SH-SY5Y (cell line): ENCODE data around the gene MCU.

Experiments used
- GATA2 ChIP-seq: IDR thresholded peaks from 2 replicates; pipeline ENCODE4 v1.6.1; 2011; ENCODE audit warnings: mild to moderate bottlenecking, low read depth, low read length
- GATA3 ChIP-seq: IDR thresholded peaks from 2 replicates; pipeline ENCODE4 v1.6.1; 2011; ENCODE audit warnings: low read depth, mild to moderate bottlenecking, low read length, moderate library complexity

The MCU gene

GRCh38 chr10:72818076-72818475 lies 126.1 kb downstream of the MCU start:
- TF ChIP-seq GATA3 (no peak), GATA2 (no peak)

GRCh38 chr10:72819053-72819452 lies 127.1 kb downstream of the MCU start:
- no peak for TF ChIP-seq GATA3
- no peak for TF ChIP-seq GATA2

DNA sequence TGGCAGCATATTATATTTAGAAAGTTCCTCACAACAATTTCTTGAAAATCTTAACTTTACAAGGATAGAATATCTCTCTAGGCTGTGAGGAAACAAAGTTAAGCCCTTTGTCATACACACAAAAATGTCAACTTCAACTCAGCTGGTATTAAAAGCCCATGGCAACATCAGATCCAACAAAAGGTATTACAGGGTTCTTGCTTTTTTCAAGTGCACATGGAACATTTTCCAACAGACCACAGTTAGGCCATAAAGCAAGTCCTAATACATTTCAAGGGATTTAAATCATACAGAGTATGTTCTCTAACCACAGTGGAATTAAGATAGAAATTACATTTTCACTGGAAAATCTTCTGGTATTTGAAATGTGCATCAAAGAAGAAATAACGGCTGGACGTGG lies 129.7 kb downstream of the MCU start:
- TF ChIP-seq GATA3 (no peak), GATA2 (no peak)

GRCh38 chr10:72822342-72822986 lies 130.5 kb downstream of the MCU start:
- TF ChIP-seq GATA3 (no peak), GATA2 (no peak)

DNA sequence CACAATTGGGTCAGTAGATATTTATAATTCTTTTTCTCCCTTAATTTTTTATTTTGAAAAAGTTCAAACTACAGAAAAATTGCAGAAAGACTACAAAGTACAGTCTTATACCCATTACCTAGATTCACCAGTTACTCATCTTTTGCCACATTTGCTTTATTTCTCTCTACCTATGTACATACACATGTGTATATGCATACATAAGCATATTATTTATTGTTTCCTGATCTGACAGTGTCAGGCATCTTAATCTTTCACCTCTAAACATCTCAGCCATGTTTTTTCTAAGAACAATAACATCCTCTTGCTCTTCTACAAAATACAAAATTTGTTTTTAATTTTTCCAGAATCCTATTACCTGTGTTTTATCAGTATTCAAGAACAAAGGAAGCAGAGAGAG lies 133.2 kb downstream of the MCU start:
- TF ChIP-seq GATA3 (no peak), GATA2 (no peak)

DNA sequence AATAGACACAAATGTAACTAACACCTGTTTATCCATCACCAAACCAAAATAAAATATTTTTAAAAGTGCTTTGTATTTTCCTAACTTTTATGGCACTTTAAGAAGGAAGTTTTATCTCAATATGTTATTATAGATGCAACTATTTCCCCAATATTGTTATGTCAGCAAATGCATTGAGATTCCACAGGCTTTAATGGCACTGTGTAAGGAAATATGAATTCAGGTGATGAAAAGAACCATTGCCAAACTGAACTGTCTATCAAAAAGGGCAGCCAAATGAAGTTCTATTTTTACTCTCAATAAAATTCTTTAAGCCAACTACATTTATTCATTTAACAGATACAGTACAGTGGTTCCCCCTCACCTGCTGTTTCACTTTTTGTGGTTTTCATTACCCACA lies 134.4 kb downstream of the MCU start:
- TF ChIP-seq GATA3: no peak
- TF ChIP-seq GATA2: no peak

- TF ChIP-seq GATA2 (no peak), GATA3 (no peak)
Observed at GRCh38 chr10:72828294-72828693, 136.4 kb downstream of the MCU start.

DNA sequence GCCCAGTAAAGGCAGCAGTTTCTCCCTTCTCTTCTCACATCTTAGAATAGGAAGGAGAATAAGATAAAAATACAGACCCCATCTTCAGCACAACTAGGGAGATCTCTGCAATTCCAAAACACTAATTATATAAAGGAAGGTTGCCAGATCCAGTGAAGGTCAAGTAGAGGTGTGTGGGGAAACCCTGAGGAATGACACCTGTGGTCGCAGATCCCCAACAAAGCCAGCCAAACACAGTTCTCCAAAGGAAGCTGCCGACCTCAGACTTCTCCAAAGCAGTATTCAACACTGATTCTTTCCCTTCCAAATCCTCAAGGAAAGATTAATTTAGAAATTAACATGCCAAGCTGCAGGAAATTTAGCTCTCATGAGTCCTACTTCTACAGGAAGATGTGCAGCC lies 138.7 kb downstream of the MCU start:
- TF ChIP-seq GATA3: no peak

DNA sequence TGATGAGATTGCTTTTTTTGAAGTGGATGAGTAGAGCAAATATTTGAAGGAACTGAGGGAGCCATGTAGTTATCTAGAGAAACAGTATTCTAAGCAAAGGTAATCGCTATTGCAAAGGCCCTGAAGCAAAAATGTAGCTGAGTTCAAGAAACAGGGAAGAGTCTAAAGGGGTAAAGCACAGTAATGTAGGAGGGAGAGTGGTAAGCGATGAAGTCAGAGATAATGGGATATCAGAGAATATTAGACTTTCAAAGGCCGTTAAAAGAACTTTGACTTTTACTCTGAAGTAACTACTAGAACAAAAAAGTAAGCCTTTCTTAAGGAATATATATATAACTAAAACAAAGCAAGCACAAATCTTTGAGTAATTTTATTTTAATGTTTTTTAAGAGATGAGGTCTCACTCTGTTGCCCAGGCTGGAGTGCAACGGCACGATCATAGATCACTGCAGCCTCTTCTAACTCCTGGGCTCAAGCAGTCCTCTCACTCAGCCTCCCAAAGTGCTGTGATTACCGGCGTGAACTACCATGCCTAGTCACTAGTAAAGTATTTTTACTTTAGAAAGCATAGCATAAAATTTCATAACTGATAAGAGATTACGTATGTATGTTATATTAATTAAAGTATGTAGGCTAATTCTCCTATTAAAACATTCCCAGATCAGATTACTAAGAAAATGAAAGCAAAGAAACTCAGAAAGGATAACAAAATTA lies 139.9 kb downstream of the MCU start:
- TF ChIP-seq GATA2 (no peak), GATA3 (no peak)

DNA sequence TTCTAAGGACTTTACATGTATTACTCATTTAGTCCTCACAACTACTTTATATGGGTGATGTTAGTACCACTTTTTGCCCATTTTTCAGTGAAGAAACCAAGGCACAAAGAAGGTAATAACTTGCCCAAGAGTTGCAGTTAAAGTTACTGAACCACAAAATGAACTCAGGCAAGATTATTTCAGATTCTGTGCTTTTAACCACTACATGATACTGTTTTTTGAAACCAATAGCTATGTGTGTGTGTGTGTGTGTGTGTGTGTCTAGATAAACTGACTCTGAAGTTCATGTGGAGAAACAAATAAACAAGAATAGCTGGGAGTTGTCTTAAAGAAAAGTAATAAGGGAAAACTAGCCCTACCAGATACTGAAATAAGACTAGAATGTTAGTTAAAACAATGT lies 140.8 kb downstream of the MCU start:
- TF ChIP-seq GATA3 (no peak), GATA2 (no peak)

- TF ChIP-seq GATA2 (no peak), GATA3 (no peak)
Observed at GRCh38 chr10:72834183-72834825, 142.4 kb downstream of the MCU start.

- TF ChIP-seq GATA2: no peak
- TF ChIP-seq GATA3: no peak
Observed at GRCh38 chr10:72840319-72840718, 148.4 kb downstream of the MCU start.

DNA sequence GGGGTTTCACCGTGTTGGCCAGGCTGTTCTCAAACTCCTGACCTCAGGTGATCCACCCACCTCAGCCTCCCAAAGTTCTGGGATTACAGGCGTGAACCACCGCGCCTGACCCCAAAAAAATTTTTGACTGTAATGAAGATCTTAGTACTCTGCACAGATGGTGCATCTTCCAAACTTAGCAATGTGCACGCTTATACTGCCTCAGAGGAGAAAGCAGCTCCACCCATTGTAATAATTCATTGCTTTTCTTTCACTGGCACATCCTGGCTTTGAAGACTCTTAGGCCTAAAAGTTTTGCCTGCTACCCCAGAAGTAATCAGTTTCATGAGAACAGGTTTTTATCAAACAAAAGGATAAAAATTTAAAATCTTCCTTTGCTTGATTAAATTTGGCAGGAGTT lies 149.5 kb downstream of the MCU start:
- TF ChIP-seq GATA3 (no peak), GATA2 (no peak)

DNA sequence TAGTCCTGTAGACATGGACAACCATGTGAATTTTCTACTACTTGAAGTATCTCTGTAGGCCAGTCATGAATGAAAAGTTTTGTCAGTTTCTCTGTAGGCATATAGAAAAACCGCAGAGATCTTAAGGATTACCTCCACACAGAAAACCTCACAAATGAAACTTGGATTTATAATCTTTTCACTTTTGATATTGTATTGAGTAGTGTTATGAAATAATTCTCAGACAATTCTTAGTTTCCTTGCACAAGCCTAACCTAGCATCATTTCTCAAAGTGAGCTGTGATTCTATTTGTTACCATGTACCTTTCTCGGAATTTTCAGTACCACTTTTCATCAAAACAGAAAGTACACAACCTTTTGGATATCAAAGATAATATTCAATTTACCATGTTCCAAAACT lies 150.2 kb downstream of the MCU start:
- TF ChIP-seq GATA2 (no peak), GATA3 (no peak)

DNA sequence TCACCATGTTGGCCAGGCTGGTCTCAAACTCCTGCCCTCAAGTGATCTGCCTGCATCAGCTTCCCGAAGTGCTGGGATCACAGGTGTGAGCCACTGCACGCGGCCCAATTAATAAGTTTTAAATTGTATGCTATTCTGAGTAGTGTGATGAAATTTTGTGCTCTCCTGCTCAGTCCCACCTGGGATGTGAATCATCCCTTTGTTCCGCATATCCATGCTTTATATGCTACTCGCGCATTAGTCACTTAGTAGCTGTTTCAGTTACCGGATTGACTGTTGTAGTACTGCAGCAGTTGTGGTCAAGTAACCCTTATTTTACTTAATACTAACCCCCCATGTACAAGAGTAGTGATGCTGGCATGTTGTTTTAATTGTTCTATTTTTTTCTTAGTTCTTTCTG lies 154.3 kb downstream of the MCU start:
- TF ChIP-seq GATA3 (no peak), GATA2 (no peak)
